Cardiac ventricle fibroblast (primary cell): Measurements from ENCODE around the gene HS3ST1. TPM values are rescaled to one million over a fixed set of nuclear protein-coding genes. Genes with fewer than 3 reads are reported as not detected.

Experiments
- total RNA-seq: library from RNA; depleted of rRNA; stranded (reverse); fragments of >200 nt; gene quantifications from 2 replicates; pipeline ENCODE4 v1.2.3, GENCODE V29; 2015

The HS3ST1 gene
- 0.25 and 0.49 TPM in 2 replicates for total RNA-seq

GRCh38 chr4:11428231-11428898, at the start of gene HS3ST1:
HS3ST1 (minus strand) TSS chr4:11428894; CDS start chr4:11400005, 28,889 bp downstream.

